DMS153 treated with DMSO at 0.1 percent for 48 hours (cell line): ENCODE results near the gene PRR16.

Experiments used
- DNase-seq: peaks from one replicate; lab custom pipeline; 2025; ENCODE audit not compliant: unreplicated experiment; lab: John Stamatoyannopoulos, UW

Gene PRR16

GRCh38 chr5:120567066-120567465 lies 103.0 kb downstream of the PRR16 start:
- DNase-seq, result no peak

- DNase-seq, result no peak
These were observed 103.8 kb downstream of the PRR16 start for GRCh38 chr5:120567921-120568320.

GRCh38 chr5:120568711-120569110 lies 104.6 kb downstream of the PRR16 start:
- DNase-seq, result no peak

GRCh38 chr5:120576588-120576987 lies 112.5 kb downstream of the PRR16 start:
- DNase-seq, result no peak

GRCh38 chr5:120582635-120583034 lies 118.5 kb downstream of the PRR16 start:
- DNase-seq, result no peak

GRCh38 chr5:120586646-120587045 lies 122.5 kb downstream of the PRR16 start:
- DNase-seq, result no peak

- DNase-seq, result no peak
These were observed 127.8 kb downstream of the PRR16 start for GRCh38 chr5:120591911-120592310.

- no peak for DNase-seq
These were observed 135.5 kb downstream of the PRR16 start for GRCh38 chr5:120599576-120599975.

- DNase-seq, result no peak
These were observed 136.5 kb downstream of the PRR16 start for GRCh38 chr5:120600639-120601038.

- DNase-seq, result no peak
These were observed 137.9 kb downstream of the PRR16 start for GRCh38 chr5:120602033-120602432.

GRCh38 chr5:120604884-120605283 lies 140.8 kb downstream of the PRR16 start:
- no peak for DNase-seq

GRCh38 chr5:120605325-120606079 lies 141.4 kb downstream of the PRR16 start:
- DNase-seq, result no peak

- no peak for DNase-seq
These were observed 145.5 kb downstream of the PRR16 start for GRCh38 chr5:120609570-120609969.

GRCh38 chr5:120610145-120610544 lies 146.0 kb downstream of the PRR16 start:
- DNase-seq, result no peak

GRCh38 chr5:120613729-120614128 lies 149.6 kb downstream of the PRR16 start:
- no peak for DNase-seq

GRCh38 chr5:120614531-120615180 lies 150.6 kb downstream of the PRR16 start:
- DNase-seq, result no peak

- no peak for DNase-seq
These were observed 152.0 kb downstream of the PRR16 start for GRCh38 chr5:120615967-120616645.

GRCh38 chr5:120621339-120621738 lies 157.2 kb downstream of the PRR16 start:
- DNase-seq, result no peak

GRCh38 chr5:120624021-120624563 lies 160.0 kb downstream of the PRR16 start:
- DNase-seq, result no peak

- no peak for DNase-seq
These were observed 164.1 kb downstream of the PRR16 start for GRCh38 chr5:120628156-120628555.

- DNase-seq, result no peak
These were observed 166.4 kb downstream of the PRR16 start for GRCh38 chr5:120630550-120630949.

GRCh38 chr5:120631611-120632010 lies 167.5 kb downstream of the PRR16 start:
- DNase-seq, result no peak
